HG03175 (cell line): Measurements from ENCODE around the gene MRPL2.

Experiments
- ATAC-seq: cut with Tn5 transposase; IDR thresholded peaks from one replicate; pipeline ENCODE4 v1.9.1; 2021; ENCODE audit warnings: mild to moderate bottlenecking, moderate library complexity; ENCODE audit not compliant: unreplicated experiment

The MRPL2 gene

GRCh38 chr6:43059168-43060033 is at the start of gene MRPL2, which contains the start of gene KLC4:
TSS of gene MRPL2 (minus strand) at chr6:43059434. CDS start at chr6:43059381, 53 bp downstream.
TSS of gene KLC4 (plus strand) at chr6:43059631. CDS start at chr6:43061336, 1,705 bp downstream.
- peak; percentile 90 for ATAC-seq

- ATAC-seq: no peak
Measured at GRCh38 chr6:43107344-43108062, 48.3 kb upstream of the MRPL2 start.

- ATAC-seq: no peak
Measured at GRCh38 chr6:43105538-43106222, 46.4 kb upstream of the MRPL2 start.

GRCh38 chr6:43103253-43103876 is 44.1 kb upstream of the MRPL2 start:
- no peak for ATAC-seq

- no peak for ATAC-seq
Measured at GRCh38 chr6:43101497-43101896, 42.3 kb upstream of the MRPL2 start.

- no peak for ATAC-seq
Measured at GRCh38 chr6:43097502-43097901, 38.3 kb upstream of the MRPL2 start.

- no peak for ATAC-seq
Measured at GRCh38 chr6:43097098-43097489, 37.9 kb upstream of the MRPL2 start.

GRCh38 chr6:43096451-43097097 is 37.3 kb upstream of the MRPL2 start:
- ATAC-seq: no peak

- no peak for ATAC-seq
Measured at GRCh38 chr6:43095939-43096338, 36.7 kb upstream of the MRPL2 start.

GRCh38 chr6:43093436-43094289 is 34.4 kb upstream of the MRPL2 start:
- ATAC-seq: no peak

- no peak for ATAC-seq
Measured at GRCh38 chr6:43092635-43093034, 33.4 kb upstream of the MRPL2 start.

GRCh38 chr6:43091436-43091991 is 32.3 kb upstream of the MRPL2 start:
- no peak for ATAC-seq

- ATAC-seq: no peak
Measured at GRCh38 chr6:43091020-43091419, 31.8 kb upstream of the MRPL2 start.

GRCh38 chr6:43090559-43090956 is 31.3 kb upstream of the MRPL2 start:
- ATAC-seq: no peak

- no peak for ATAC-seq
Measured at GRCh38 chr6:43089874-43090558, 30.8 kb upstream of the MRPL2 start.

GRCh38 chr6:43089467-43089866 is 30.2 kb upstream of the MRPL2 start:
- no peak for ATAC-seq

GRCh38 chr6:43088654-43089056 is 29.4 kb upstream of the MRPL2 start:
- no peak for ATAC-seq

- ATAC-seq: no peak
Measured at GRCh38 chr6:43086022-43086658, 26.9 kb upstream of the MRPL2 start.
